CD14-positive monocyte (primary cell): ENCODE results near the gene NFIC. TPM values are rescaled to one million over a fixed set of nuclear protein-coding genes. Genes with fewer than 3 reads are reported as not detected.

Source experiments
- DNase-seq, 3 donors: peaks; one replicate each; pipeline ENCODE4 v3.0.0-alpha.2; 2011 to 2022
- H2AFZ ChIP-seq: 2 replicates; pipeline ENCODE4 v1.6.0; 2012; ENCODE audit warnings: mild to moderate bottlenecking, low read depth, low read length, inconsistent platforms; ENCODE audit not compliant: insufficient read depth, poor library complexity, severe bottlenecking
- H3K27ac ChIP-seq, 2 donors: 1 replicate in 1 of 2; 2 replicates in 1 of 2; pipeline ENCODE4 v1.5.1; 2012 to 2013; ENCODE audit warnings: low read length in 2 of 2, control low read depth in 1 of 2, inconsistent platforms in 1 of 2, low read depth in 1 of 2, mild to moderate bottlenecking in 1 of 2
- H3K27me3 ChIP-seq, 2 donors: one replicate each; pipeline versions ENCODE4 v1.6.0 to v1.6.1; 2011 to 2013; ENCODE audit warnings: low read length in 2 of 2; ENCODE audit not compliant: control insufficient read depth in 2 of 2, insufficient read depth in 2 of 2
- H3K36me3 ChIP-seq, 2 donors: replicated peaks in 1 of 2; 1 replicate in 1 of 2; 2 replicates in 1 of 2; pipeline versions ENCODE4 v1.5.1 to v1.6.1; 2012 to 2013; ENCODE audit warnings: low read length in 2 of 2, control low read depth in 1 of 2, inconsistent platforms in 1 of 2, mild to moderate bottlenecking in 1 of 2; ENCODE audit not compliant: insufficient read depth in 2 of 2, control insufficient read depth in 1 of 2
- H3K4me1 ChIP-seq, 2 donors: 1 replicate in 1 of 2; 2 replicates in 1 of 2; pipeline versions ENCODE4 v1.5.1 to v1.6.1; 2012 to 2013; ENCODE audit warnings: low read length in 2 of 2, control low read depth in 1 of 2, inconsistent platforms in 1 of 2, mild to moderate bottlenecking in 1 of 2, moderate library complexity in 1 of 2; ENCODE audit not compliant: insufficient read depth in 2 of 2, control insufficient read depth in 1 of 2
- H3K4me2 ChIP-seq: replicated peaks from 2 replicates; pipeline ENCODE3; 2012; ENCODE audit warnings: low read length, moderate library complexity, mild to moderate bottlenecking; ENCODE audit not compliant: poor library complexity, severe bottlenecking; ENCODE audit errors: extremely low read depth
- H3K4me3 ChIP-seq, 3 experiments: fragments of 200-600 bp in 1 of 3; sonication (generic) in 1 of 3; replicated peaks in 1 of 3; 1 replicate in 2 of 3; 2 replicates in 1 of 3; pipeline ENCODE4 v1.5.1; 2011 to 2013; ENCODE audit warnings: low read length in 3 of 3, mild to moderate bottlenecking in 3 of 3, control low read depth in 2 of 3, low read depth in 2 of 3, inconsistent platforms in 1 of 3, moderate library complexity in 1 of 3
- H3K79me2 ChIP-seq: 2 replicates; pipeline ENCODE4 v1.6.0; 2012; ENCODE audit warnings: mild to moderate bottlenecking, control low read depth, inconsistent platforms, low read length, moderate library complexity; ENCODE audit not compliant: insufficient read depth
- H3K9ac ChIP-seq: 2 replicates; pipeline ENCODE4 v1.6.0; 2017; ENCODE audit warnings: low read length, mild to moderate bottlenecking; ENCODE audit not compliant: insufficient read depth, poor library complexity, severe bottlenecking
- H3K9me3 ChIP-seq, 2 donors: replicated peaks in 1 of 2; 1 replicate in 1 of 2; 2 replicates in 1 of 2; pipeline versions ENCODE4 v1.5.1 to v1.6.1; 2012 to 2013; ENCODE audit warnings: low read length in 2 of 2, control low read depth in 1 of 2; ENCODE audit not compliant: control insufficient read depth in 1 of 2, insufficient read depth in 1 of 2
- H4K20me1 ChIP-seq: 2 replicates; pipeline ENCODE4 v1.6.0; 2012; ENCODE audit warnings: mild to moderate bottlenecking, low read length, control low read depth, moderate library complexity; ENCODE audit not compliant: insufficient read depth
- H3K27ac Mint-ChIP-seq, 7 donors: one replicate each; pipeline ENCODE4 v1.8.0; 2020; ENCODE audit warnings: mild to moderate bottlenecking in 7 of 7, mixed read lengths in 7 of 7, moderate library complexity in 6 of 7, inconsistent platforms in 2 of 7
- H3K27me3 Mint-ChIP-seq, 3 donors: one replicate each; pipeline ENCODE4 v1.8.0; 2021 to 2022; ENCODE audit warnings: low read depth in 3 of 3, mild to moderate bottlenecking in 3 of 3, mixed read lengths in 3 of 3, moderate library complexity in 3 of 3, inconsistent platforms in 1 of 3
- H3K36me3 Mint-ChIP-seq, 2 donors: one replicate each; pipeline ENCODE4 v1.8.0; 2020; ENCODE audit warnings: mixed read lengths in 2 of 2, inconsistent platforms in 1 of 2, mild to moderate bottlenecking in 1 of 2
- H3K4me1 Mint-ChIP-seq: one replicate; pipeline ENCODE4 v1.8.0; 2020; ENCODE audit warnings: mild to moderate bottlenecking, mixed read lengths
- H3K4me3 Mint-ChIP-seq, 2 donors: one replicate each; pipeline ENCODE4 v1.8.0; 2020; ENCODE audit warnings: mild to moderate bottlenecking in 2 of 2, mixed read lengths in 2 of 2, moderate library complexity in 1 of 2
- H3K9me3 Mint-ChIP-seq, 7 donors: one replicate each; pipeline ENCODE4 v1.8.0; 2020 to 2022; ENCODE audit warnings: mixed read lengths in 7 of 7, mild to moderate bottlenecking in 6 of 7, moderate library complexity in 6 of 7, inconsistent platforms in 2 of 7
- WGBS: methylation state at CpG from one replicate; pipeline ENCODE4 v1.1.5; 2013; ENCODE audit warnings: missing lambda C conversion rate; ENCODE audit not compliant: insufficient coverage; 5-methylcytosine and 5-hydroxymethylcytosine counted together
- intact Hi-C, 2 donors: fragments of 100-400 bp; cut with micrococcal nuclease; formaldehyde crosslinking; loops; one replicate each; pipeline versions ENCODE4 v1.15.0 to v1.15.1; 2023
- polyA plus RNA-seq, 3 donors: library from polyadenylated mRNA; depleted of rRNA in 1 of 3; unstranded in 2 of 3; stranded (reverse) in 1 of 3; fragments of 300-500 nt in 2 of 3; fragments of >200 nt in 1 of 3; fragmentation: Illumina TruSeq in 2 of 3; gene quantifications; 1 replicate in 2 of 3; 2 replicates in 1 of 3; pipeline ENCODE4 v1.2.3, GENCODE V29; 2012 to 2021
- TF ChIP-seq, protein P1 (sequence below): fragments of 200-600 bp; IDR thresholded peaks from one replicate; pipeline ENCODE4 v1.8.0; 2022; ENCODE audit warnings: antibody characterized with exemption, mild to moderate bottlenecking

Gene NFIC
- polyA plus RNA-seq, 3 donors, result 7.0 to 13.8 (median 11.5) TPM

DNA sequence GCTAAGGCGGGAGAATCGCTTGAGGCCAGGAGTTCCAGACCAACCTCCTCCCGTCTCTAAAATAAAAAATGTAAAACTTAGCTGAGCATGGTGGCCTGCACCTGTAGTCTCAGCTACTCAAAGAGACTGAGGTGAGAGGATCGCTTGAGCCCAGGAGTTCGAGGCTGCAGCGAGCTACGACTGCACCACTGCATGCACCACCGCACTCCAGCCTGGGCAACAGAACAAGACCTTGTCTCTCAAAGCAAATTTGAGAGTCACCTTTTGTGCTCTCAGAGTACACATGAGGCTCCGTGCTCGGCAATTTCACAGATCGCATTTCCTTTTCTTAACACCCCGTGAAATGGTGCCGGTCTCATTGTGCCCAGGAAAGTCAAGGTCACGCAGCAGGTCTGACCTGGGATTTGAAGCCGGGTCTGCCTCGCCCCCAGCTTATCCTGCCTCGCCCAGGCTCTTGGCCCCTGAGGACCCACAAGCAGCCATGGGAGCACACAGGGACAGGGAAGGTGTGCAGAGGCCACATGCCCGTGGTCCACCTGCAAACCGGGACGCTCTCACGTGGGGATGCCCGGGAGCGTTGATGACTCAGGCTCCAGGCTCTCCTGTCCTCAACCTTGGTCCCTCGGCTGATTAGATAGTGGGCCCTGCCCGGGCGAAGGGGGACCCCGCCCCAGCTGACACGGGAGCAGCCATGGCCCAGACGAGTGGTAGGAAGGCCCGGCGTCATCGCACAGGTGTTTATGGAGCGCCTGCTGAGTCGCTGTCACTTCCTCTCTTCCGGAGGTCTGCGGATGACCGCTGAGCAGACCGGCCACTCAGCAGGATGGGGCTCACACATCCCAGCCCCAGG is 115.1 kb downstream of the NFIC start:
- Histone ChIP-seq H3K4me3 (no peak overlapping the region), H3K9me3 (no peaks in the 10 kb centered on the region), H3K27me3 (no peaks in the 10 kb centered on the region), H4K20me1 (no peaks in the 10 kb centered on the region), H3K4me2 (no peak overlapping the region), H3K4me1 (peaks cover 9 to 18% of the 10 kb centered on the region in 2 donors), H3K36me3 (no peaks in the 10 kb centered on the region), H3K9ac (no peak overlapping the region), H3K27ac (no peak overlapping the region), H2AFZ (no peak overlapping the region), H3K79me2 (no peaks in the 10 kb centered on the region)
- peaks cover 2 to 17% (median 14%) of the 10 kb centered on the region in 3 donors for H3K27me3 Mint-ChIP-seq
- WGBS, result 92% methylated on average over 37 of the region's 38 CpGs
- no peaks in the 10 kb centered on the region for H3K36me3 Mint-ChIP-seq
- peaks cover 0 to 6% (median 0%) of the 10 kb centered on the region in 7 donors for H3K9me3 Mint-ChIP-seq
- TF ChIP-seq, protein P1, sequence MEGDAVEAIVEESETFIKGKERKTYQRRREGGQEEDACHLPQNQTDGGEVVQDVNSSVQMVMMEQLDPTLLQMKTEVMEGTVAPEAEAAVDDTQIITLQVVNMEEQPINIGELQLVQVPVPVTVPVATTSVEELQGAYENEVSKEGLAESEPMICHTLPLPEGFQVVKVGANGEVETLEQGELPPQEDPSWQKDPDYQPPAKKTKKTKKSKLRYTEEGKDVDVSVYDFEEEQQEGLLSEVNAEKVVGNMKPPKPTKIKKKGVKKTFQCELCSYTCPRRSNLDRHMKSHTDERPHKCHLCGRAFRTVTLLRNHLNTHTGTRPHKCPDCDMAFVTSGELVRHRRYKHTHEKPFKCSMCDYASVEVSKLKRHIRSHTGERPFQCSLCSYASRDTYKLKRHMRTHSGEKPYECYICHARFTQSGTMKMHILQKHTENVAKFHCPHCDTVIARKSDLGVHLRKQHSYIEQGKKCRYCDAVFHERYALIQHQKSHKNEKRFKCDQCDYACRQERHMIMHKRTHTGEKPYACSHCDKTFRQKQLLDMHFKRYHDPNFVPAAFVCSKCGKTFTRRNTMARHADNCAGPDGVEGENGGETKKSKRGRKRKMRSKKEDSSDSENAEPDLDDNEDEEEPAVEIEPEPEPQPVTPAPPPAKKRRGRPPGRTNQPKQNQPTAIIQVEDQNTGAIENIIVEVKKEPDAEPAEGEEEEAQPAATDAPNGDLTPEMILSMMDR, result no peak
- H3K27ac Mint-ChIP-seq, result no peak overlapping the region
- H3K4me3 Mint-ChIP-seq, result no peak overlapping the region
- no peak for DNase-seq
- H3K4me1 Mint-ChIP-seq, result peaks cover 15% of the 10 kb centered on the region
- intact Hi-C loops, result no loop called here

DNA sequence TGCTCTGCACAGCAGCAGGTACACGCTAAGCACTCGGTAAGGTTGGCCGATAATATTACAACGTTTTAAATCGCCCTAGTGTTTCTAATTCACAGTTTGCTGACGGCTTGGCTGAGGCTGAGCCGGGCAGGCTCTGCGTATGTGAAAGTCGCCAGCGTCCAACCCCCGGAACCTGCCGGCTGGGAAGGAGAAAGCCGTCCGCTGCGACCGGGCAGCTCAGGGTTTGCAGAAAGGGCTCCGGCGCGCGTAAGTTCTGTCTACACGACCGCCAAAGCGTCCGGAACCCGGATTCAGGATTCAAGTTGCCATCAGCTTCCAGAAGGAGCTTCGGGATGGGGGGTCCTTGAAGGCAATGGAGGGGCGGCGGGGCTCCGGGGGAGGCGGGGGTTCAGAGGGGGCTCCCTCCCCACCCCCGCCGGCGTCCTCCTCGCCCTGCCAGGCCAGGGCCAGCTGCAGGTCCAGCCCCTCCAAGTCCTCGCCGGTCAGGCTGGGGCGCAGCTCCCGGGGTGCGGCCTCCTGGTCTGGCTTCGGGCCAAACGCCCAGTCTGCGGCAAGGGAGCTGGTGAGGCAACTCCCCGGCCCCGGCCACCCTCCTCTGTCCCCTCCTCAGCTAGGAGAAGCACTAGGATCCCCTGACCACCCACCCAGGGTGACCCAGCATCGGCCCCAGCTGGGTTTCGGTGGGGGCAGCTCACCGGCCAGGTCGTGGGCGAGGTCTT is 116.3 kb downstream of the NFIC start:
- no peaks in the 10 kb centered on the region for H3K27me3 ChIP-seq
- no peak overlapping the region for H3K9ac ChIP-seq

More for the DNA sequence above, 116.3 kb downstream of the NFIC start:
- Histone ChIP-seq H4K20me1 (no peaks in the 10 kb centered on the region), H3K79me2 (no peaks in the 10 kb centered on the region), H3K4me1 (peaks cover 9 to 18% of the 10 kb centered on the region in 2 donors), H3K4me3 (no peak overlapping the region), H3K36me3 (no peaks in the 10 kb centered on the region), H3K9me3 (no peaks in the 10 kb centered on the region), H3K27ac (no peak overlapping the region), H2AFZ (no peak overlapping the region), H3K4me2 (no peak overlapping the region)
- Mint-ChIP-seq H3K36me3 (no peaks in the 10 kb centered on the region), H3K4me1 (peaks cover 15% of the 10 kb centered on the region), H3K4me3 (no peak overlapping the region), H3K27ac (no peak overlapping the region), H3K9me3 (peaks cover 0 to 6% (median 0%) of the 10 kb centered on the region in 7 donors), H3K27me3 (peaks cover 2 to 14% (median 13%) of the 10 kb centered on the region in 3 donors)
- intact Hi-C loops, result no loop called here
- TF ChIP-seq, protein P1, result no peak
- no peak for DNase-seq
- WGBS, result 89% methylated on average over 42 of the region's 49 CpGs
